ENCODE measurements around the gene GALR2.

GALR2 gene

GRCh38 chr17:76082326-76083251, 8.0 kb downstream of the GALR2 start (continued):
- TF ChIP-seq, protein P1, sequence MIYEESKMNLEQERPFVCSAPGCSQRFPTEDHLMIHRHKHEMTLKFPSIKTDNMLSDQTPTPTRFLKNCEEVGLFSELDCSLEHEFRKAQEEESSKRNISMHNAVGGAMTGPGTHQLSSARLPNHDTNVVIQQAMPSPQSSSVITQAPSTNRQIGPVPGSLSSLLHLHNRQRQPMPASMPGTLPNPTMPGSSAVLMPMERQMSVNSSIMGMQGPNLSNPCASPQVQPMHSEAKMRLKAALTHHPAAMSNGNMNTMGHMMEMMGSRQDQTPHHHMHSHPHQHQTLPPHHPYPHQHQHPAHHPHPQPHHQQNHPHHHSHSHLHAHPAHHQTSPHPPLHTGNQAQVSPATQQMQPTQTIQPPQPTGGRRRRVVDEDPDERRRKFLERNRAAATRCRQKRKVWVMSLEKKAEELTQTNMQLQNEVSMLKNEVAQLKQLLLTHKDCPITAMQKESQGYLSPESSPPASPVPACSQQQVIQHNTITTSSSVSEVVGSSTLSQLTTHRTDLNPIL (CRISPR knock-in tag; IDR thresholded peaks at IDR 0.05; ENCODE audit: low read depth) = no peak
- TF ChIP-seq TOX (CRISPR knock-in tag; IDR thresholded peaks at IDR 0.05; ENCODE audit: borderline replicate concordance) (no peak), ZC3H10 (CRISPR knock-in tag; IDR thresholded peaks at IDR 0.05) (no peak), ZFP3 (CRISPR knock-in tag; IDR thresholded peaks at IDR 0.05) (no peak)

- no peak for TF ChIP-seq POU6F1 (CRISPR knock-in tag; IDR thresholded peaks at IDR 0.05; ENCODE audit: borderline replicate concordance, low read depth)
- no peak for TF ChIP-seq TCF4 (CRISPR knock-in tag; IDR thresholded peaks at IDR 0.05; ENCODE audit: borderline replicate concordance)
- TF ChIP-seq ESRRG (CRISPR knock-in tag; IDR thresholded peaks at IDR 0.05) = no peak
- no peak for TF ChIP-seq OSR1 (CRISPR knock-in tag; IDR thresholded peaks at IDR 0.05)
- TF ChIP-seq CSDC2 (CRISPR knock-in tag; IDR thresholded peaks at IDR 0.05) = no peak
- TF ChIP-seq, protein P2, sequence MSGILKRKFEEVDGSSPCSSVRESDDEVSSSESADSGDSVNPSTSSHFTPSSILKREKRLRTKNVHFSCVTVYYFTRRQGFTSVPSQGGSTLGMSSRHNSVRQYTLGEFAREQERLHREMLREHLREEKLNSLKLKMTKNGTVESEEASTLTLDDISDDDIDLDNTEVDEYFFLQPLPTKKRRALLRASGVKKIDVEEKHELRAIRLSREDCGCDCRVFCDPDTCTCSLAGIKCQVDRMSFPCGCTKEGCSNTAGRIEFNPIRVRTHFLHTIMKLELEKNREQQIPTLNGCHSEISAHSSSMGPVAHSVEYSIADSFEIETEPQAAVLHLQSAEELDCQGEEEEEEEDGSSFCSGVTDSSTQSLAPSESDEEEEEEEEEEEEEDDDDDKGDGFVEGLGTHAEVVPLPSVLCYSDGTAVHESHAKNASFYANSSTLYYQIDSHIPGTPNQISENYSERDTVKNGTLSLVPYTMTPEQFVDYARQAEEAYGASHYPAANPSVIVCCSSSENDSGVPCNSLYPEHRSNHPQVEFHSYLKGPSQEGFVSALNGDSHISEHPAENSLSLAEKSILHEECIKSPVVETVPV (CRISPR knock-in tag; IDR thresholded peaks at IDR 0.05) = no peak
- TF ChIP-seq ZC3H10 (CRISPR knock-in tag; IDR thresholded peaks at IDR 0.05) = no peak
- TF ChIP-seq TOX (CRISPR knock-in tag; IDR thresholded peaks at IDR 0.05; ENCODE audit: borderline replicate concordance) = no peak
- ATAC-seq = no peak
Observed at GRCh38 chr17:76083536-76084182, 9.1 kb downstream of the GALR2 start.

GRCh38 chr17:76085066-76085730, 10.6 kb downstream of the GALR2 start:
- TF ChIP-seq TCF4 (CRISPR knock-in tag; IDR thresholded peaks at IDR 0.05; ENCODE audit: borderline replicate concordance) = no peak
- TF ChIP-seq, protein P2 (CRISPR knock-in tag; IDR thresholded peaks at IDR 0.05) = no peak
- no peak for TF ChIP-seq TOX (CRISPR knock-in tag; IDR thresholded peaks at IDR 0.05; ENCODE audit: borderline replicate concordance)
- no peak for TF ChIP-seq ZNF70 (CRISPR knock-in tag; IDR thresholded peaks at IDR 0.05)

DNA sequence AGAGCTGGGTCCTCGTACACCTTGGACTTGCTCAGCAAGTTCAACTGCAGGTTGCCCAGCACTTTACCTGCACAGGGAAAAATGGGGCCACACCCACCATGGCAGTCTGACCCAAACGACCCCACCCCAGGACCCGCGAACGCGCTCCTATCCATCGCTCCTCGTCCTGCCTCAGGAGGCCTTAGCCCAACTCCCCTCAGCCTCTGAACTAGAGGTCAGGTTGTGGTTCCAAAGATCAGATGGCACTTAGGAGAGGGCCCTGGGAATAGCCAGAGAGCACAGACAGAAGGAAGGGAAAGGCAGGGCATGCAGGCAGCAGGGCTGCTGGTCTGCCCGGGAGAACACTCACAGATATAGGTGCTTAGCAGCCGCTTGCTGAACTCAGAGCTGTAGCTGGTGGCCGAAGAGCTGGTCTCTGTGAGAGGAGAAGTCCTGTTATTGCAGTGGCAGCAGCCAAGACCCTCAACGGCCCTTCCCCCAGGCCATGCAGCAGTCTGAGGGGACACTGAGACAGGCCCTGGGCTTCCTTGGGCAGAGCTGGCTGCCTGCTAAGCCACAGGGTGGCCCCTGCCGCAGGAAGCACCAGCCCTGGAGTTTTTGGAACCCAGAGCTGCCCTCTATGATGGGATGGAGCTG, 11.3 kb downstream of the GALR2 start:
- TF ChIP-seq, protein P3, sequence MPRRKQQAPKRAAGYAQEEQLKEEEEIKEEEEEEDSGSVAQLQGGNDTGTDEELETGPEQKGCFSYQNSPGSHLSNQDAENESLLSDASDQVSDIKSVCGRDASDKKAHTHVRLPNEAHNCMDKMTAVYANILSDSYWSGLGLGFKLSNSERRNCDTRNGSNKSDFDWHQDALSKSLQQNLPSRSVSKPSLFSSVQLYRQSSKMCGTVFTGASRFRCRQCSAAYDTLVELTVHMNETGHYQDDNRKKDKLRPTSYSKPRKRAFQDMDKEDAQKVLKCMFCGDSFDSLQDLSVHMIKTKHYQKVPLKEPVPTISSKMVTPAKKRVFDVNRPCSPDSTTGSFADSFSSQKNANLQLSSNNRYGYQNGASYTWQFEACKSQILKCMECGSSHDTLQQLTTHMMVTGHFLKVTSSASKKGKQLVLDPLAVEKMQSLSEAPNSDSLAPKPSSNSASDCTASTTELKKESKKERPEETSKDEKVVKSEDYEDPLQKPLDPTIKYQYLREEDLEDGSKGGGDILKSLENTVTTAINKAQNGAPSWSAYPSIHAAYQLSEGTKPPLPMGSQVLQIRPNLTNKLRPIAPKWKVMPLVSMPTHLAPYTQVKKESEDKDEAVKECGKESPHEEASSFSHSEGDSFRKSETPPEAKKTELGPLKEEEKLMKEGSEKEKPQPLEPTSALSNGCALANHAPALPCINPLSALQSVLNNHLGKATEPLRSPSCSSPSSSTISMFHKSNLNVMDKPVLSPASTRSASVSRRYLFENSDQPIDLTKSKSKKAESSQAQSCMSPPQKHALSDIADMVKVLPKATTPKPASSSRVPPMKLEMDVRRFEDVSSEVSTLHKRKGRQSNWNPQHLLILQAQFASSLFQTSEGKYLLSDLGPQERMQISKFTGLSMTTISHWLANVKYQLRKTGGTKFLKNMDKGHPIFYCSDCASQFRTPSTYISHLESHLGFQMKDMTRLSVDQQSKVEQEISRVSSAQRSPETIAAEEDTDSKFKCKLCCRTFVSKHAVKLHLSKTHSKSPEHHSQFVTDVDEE (CRISPR knock-in tag; IDR thresholded peaks at IDR 0.05) = no peak
- no peak for TF ChIP-seq ZNF8 (CRISPR knock-in tag; IDR thresholded peaks at IDR 0.05)
- ATAC-seq = no peak

More at GRCh38 chr17:76085066-76085730, 10.6 kb downstream of the GALR2 start:
- no peak for ATAC-seq
